Lung (tissue), 12 donors: Measurements from ENCODE around the gene HMGXB4. TPM values are rescaled to one million over a fixed set of nuclear protein-coding genes. Genes with fewer than 3 reads are reported as not detected.

Experiments used
- ATAC-seq: fragments of 200-7000 bp; cut with Tn5 transposase; one replicate; pipeline ENCODE4 v1.9.1; 2020; ENCODE audit warnings: moderate number of reproducible peaks; ENCODE audit not compliant: insufficient read depth, low FRiP score
- DNase-seq, 3 donors: peaks; one replicate each; pipeline ENCODE4 v3.0.0-alpha.2; 2013 to 2017
- H3K27ac ChIP-seq, 2 donors: one replicate each; pipeline ENCODE4 v1.5.1; 2013; ENCODE audit warnings: mild to moderate bottlenecking in 2 of 2, moderate library complexity in 2 of 2, control low read depth in 1 of 2, inconsistent platforms in 1 of 2, low read depth in 1 of 2, low read length in 1 of 2
- H3K27me3 ChIP-seq, 3 donors: one replicate each; pipeline ENCODE4 v1.5.1; 2013; ENCODE audit warnings: low read length in 2 of 3; ENCODE audit not compliant: control insufficient read depth in 3 of 3, insufficient read depth in 3 of 3
- H3K36me3 ChIP-seq, 4 donors: one replicate each; pipeline ENCODE4 v1.5.1; 2013; ENCODE audit warnings: low read length in 4 of 4, mild to moderate bottlenecking in 1 of 4, moderate library complexity in 1 of 4; ENCODE audit not compliant: control insufficient read depth in 4 of 4, insufficient read depth in 4 of 4
- H3K4me1 ChIP-seq, 5 donors: one replicate each; pipeline ENCODE4 v1.5.1; 2013; ENCODE audit warnings: low read length in 5 of 5, mild to moderate bottlenecking in 2 of 5, moderate library complexity in 1 of 5; ENCODE audit not compliant: control insufficient read depth in 5 of 5, insufficient read depth in 5 of 5
- H3K4me3 ChIP-seq: one replicate; pipeline ENCODE4 v1.5.1; 2013; ENCODE audit warnings: mild to moderate bottlenecking, control low read depth, moderate library complexity
- H3K9ac ChIP-seq, 2 donors: one replicate each; pipeline ENCODE4 v1.5.1; 2013; ENCODE audit warnings: low read length in 2 of 2, control low read depth in 1 of 2; ENCODE audit not compliant: insufficient read depth in 1 of 2
- H3K9me3 ChIP-seq, 4 donors: one replicate each; pipeline ENCODE4 v1.5.1; 2013; ENCODE audit warnings: low read length in 3 of 4, mild to moderate bottlenecking in 1 of 4, moderate library complexity in 1 of 4; ENCODE audit not compliant: control insufficient read depth in 4 of 4, insufficient read depth in 3 of 4
- CTCF ChIP-seq: IDR thresholded peaks from 2 replicates; pipeline ENCODE4 v1.5.1; 2012; ENCODE audit warnings: mild to moderate bottlenecking; ENCODE audit errors: control extremely low read depth, extremely low read depth
- WGBS, 2 donors: extraction: QIAGEN DNeasy Blood & Tissue Kit; methylation state at CpG; one replicate each; pipeline ENCODE4 v1.1.7; 2013; 5-methylcytosine and 5-hydroxymethylcytosine counted together
- polyA plus RNA-seq, 2 donors: library from polyadenylated mRNA; stranded (reverse); fragments of 200-250 nt; gene quantifications; one replicate each; pipeline ENCODE4 v1.2.1, GENCODE V29; 2013
- total RNA-seq, 2 donors: library from RNA; depleted of rRNA in 1 of 2; stranded (reverse); fragments of >200 nt in 1 of 2; gene quantifications; one replicate each; pipeline ENCODE4 v1.2.1, GENCODE V29; 2014 to 2021
- donor health status: control.
- donor health status: control.
- donor health status: Bipolar disorder and iron deficiency.
- donor health status: healthy.
- donor health status: DM: yes; HTN: yes; CAD: no.

Gene HMGXB4
- total and polyA plus RNA-seq, 4 donors = 7.6 to 24.5 (median 12.3) TPM

- Histone ChIP-seq H3K36me3 (peaks cover 5 to 80% (median 27%) of the 10 kb centered on the region in 4 donors), H3K27me3 (no peaks in the 10 kb centered on the region), H3K9me3 (no peaks in the 10 kb centered on the region), H3K4me3 (no peak overlapping the region), H3K27ac (no peak overlapping the region), H3K9ac (no peak overlapping the region), H3K4me1 (no peaks in the 10 kb centered on the region)
- 89 to 95% methylated on average over 4 of the region's 4 CpGs for WGBS, 2 donors
- no peak for TF ChIP-seq CTCF
- ATAC-seq = no peak
- DNase-seq = no peak
These were observed 80.6 kb downstream of the HMGXB4 start for GRCh38 chr22:35337932-35338331.

- 94% methylated on average over 19 of the region's 19 CpGs for WGBS, 2 donors
- H3K36me3 ChIP-seq = peaks cover 5 to 79% (median 26%) of the 10 kb centered on the region in 4 donors
- H3K9me3 ChIP-seq = no peaks in the 10 kb centered on the region
- ATAC-seq = no peak
- no peak overlapping the region for H3K27ac ChIP-seq
- H3K4me3 ChIP-seq = no peak overlapping the region
- H3K27me3 ChIP-seq = no peaks in the 10 kb centered on the region
- no peak for TF ChIP-seq CTCF
- no peak overlapping the region for H3K9ac ChIP-seq
- no peak for DNase-seq
- H3K4me1 ChIP-seq = no peaks in the 10 kb centered on the region
These were observed 84.0 kb downstream of the HMGXB4 start for GRCh38 chr22:35341090-35341874.

- no peak overlapping the region for H3K9ac ChIP-seq
- H3K36me3 ChIP-seq = peaks cover 5 to 82% (median 26%) of the 10 kb centered on the region in 4 donors
- no peaks in the 10 kb centered on the region for H3K27me3 ChIP-seq
- no peaks in the 10 kb centered on the region for H3K9me3 ChIP-seq
- DNase-seq = no peak
- no peak for ATAC-seq
- 94 to 100% methylated on average over 4 of the region's 4 CpGs for WGBS, 2 donors
- H3K4me3 ChIP-seq = no peak overlapping the region
- no peak for TF ChIP-seq CTCF
- no peak overlapping the region for H3K27ac ChIP-seq
- H3K4me1 ChIP-seq = peaks cover 0 to 8% (median 0%) of the 10 kb centered on the region in 5 donors
These were observed 85.1 kb downstream of the HMGXB4 start for GRCh38 chr22:35342390-35342789.
